HCT116 (cell line): Measurements from ENCODE around the gene PDSS1. TPM values are rescaled to one million over a fixed set of nuclear protein-coding genes. Genes with fewer than 3 reads are reported as not detected.

Experiments used
- ATAC-seq: fragments of 200-7000 bp; cut with Tn5 transposase; 2 replicates; pipeline ENCODE4 v1.9.1; 2020; ENCODE audit warnings: mild to moderate bottlenecking, moderate library complexity
- BruUV-seq: library from RNA; stranded (reverse); fragments of 400-500 nt; replicated peaks from 2 replicates; lab custom pipeline; 2021; lab: Mats Ljungman, UMichigan
- CTCF ChIA-PET: fragments of 300-600 bp; sonication (Branson Sonifier 250); formaldehyde crosslinking; loops from one replicate; lab custom pipeline; 2021; ENCODE audit warnings: antibody characterized with exemption; lab: Charles Lee
- POLR2A ChIA-PET: fragments of 300-600, 350-600 bp; sonication (Branson Sonifier 250); formaldehyde crosslinking; loops from one replicate; lab custom pipeline; 2021; ENCODE audit warnings: antibody characterized with exemption; lab: Charles Lee
- RAD21 ChIA-PET, 2 experiments: fragments of 300-600 bp; sonication (Branson Sonifier 250); formaldehyde crosslinking; loops; one replicate each; lab custom pipeline; 2023; ENCODE audit warnings: low total read pairs in 2 of 2; ENCODE audit not compliant: uncharacterized antibody in 2 of 2, unreplicated experiment in 2 of 2, low non-redundant PET in 1 of 2; lab: Charles Lee
- DNase-seq: peaks from one replicate; pipeline ENCODE4 v3.0.0-alpha.2; 2010; ENCODE audit warnings: low read depth, low spot score
- H2AFZ ChIP-seq: fragments of 200-600 bp; shearing (Covaris generic), sonication (generic); 2 replicates; pipeline ENCODE4 v1.6.1; 2017; ENCODE audit warnings: low read depth, mixed run types, mixed read lengths, antibody characterized with exemption, low read length; ENCODE audit not compliant: poor library complexity, severe bottlenecking
- H3K27ac ChIP-seq: 2 replicates; pipeline ENCODE4 v1.5.1; 2012; ENCODE audit warnings: low read depth, low read length
- H3K27me3 ChIP-seq: fragments of 200-600 bp; sonication (generic); 2 replicates; pipeline ENCODE4 v1.6.1; 2016; ENCODE audit warnings: mixed run types, low read length, mixed read lengths; ENCODE audit not compliant: insufficient read depth
- H3K36me3 ChIP-seq, 2 experiments: fragments of 200-500 bp in 1 of 2; fragments of 200-600 bp in 1 of 2; sonication (Bioruptor generic) in 1 of 2; sonication (generic) in 1 of 2; 2 replicates each; pipeline versions ENCODE4 v1.5.1 to v1.6.1; 2014 to 2016; ENCODE audit warnings: low read length in 2 of 2, inconsistent platforms in 1 of 2, mixed read lengths in 1 of 2, mixed run types in 1 of 2; ENCODE audit not compliant: insufficient read depth in 2 of 2, control insufficient read depth in 1 of 2
- H3K4me1 ChIP-seq, 2 experiments: fragments of 200-600 bp in 1 of 2; sonication (generic) in 1 of 2; 2 replicates each; pipeline versions ENCODE4 v1.5.1 to v1.6.1; 2012 to 2017; ENCODE audit warnings: low read length in 2 of 2, inconsistent platforms in 1 of 2, mild to moderate bottlenecking in 1 of 2, mixed read lengths in 1 of 2, mixed run types in 1 of 2, moderate library complexity in 1 of 2; ENCODE audit not compliant: insufficient read depth in 2 of 2, control insufficient read depth in 1 of 2
- H3K4me2 ChIP-seq: fragments of 200-600 bp; sonication (generic); 2 replicates; pipeline ENCODE4 v1.6.1; 2017; ENCODE audit warnings: mixed run types, low read length, mixed read lengths
- H3K4me3 ChIP-seq, 2 experiments: fragments of 200-600 bp in 1 of 2; sonication (generic) in 1 of 2; replicated peaks in 1 of 2; 2 replicates each; pipeline ENCODE4 v1.5.1; 2011 to 2016; ENCODE audit warnings: low read length in 2 of 2, control low read depth in 1 of 2, low read depth in 1 of 2, mild to moderate bottlenecking in 1 of 2, mixed read lengths in 1 of 2, mixed run types in 1 of 2
- H3K79me2 ChIP-seq: fragments of 200-600 bp; sonication (generic); 2 replicates; pipeline ENCODE4 v1.6.1; 2017; ENCODE audit warnings: mild to moderate bottlenecking, mixed run types, low read length, moderate library complexity, mixed read lengths; ENCODE audit not compliant: insufficient read depth
- H3K9ac ChIP-seq: fragments of 200-600 bp; sonication (generic); 2 replicates; pipeline ENCODE4 v1.6.1; 2016; ENCODE audit warnings: low read length, mixed read lengths
- H3K9me2 ChIP-seq: fragments of 200-600 bp; sonication (generic), shearing (Covaris generic); 2 replicates; pipeline ENCODE4 v1.6.1; 2017; ENCODE audit warnings: mixed run types, mild to moderate bottlenecking, moderate library complexity; ENCODE audit not compliant: insufficient read depth
- H3K9me3 ChIP-seq, 2 experiments: fragments of 200-500 bp in 1 of 2; fragments of 200-600 bp in 1 of 2; sonication (Bioruptor generic) in 1 of 2; sonication (generic) in 1 of 2; 2 replicates each; pipeline ENCODE4 v1.6.1; 2014 to 2017; ENCODE audit warnings: low read length in 2 of 2, mixed read lengths in 2 of 2, inconsistent platforms in 1 of 2, low read depth in 1 of 2, mild to moderate bottlenecking in 1 of 2, mixed run types in 1 of 2, moderate library complexity in 1 of 2; ENCODE audit not compliant: control insufficient read depth in 1 of 2, insufficient read depth in 1 of 2
- H4K20me1 ChIP-seq: fragments of 200-600 bp; sonication (generic), shearing (Covaris generic); 2 replicates; pipeline ENCODE4 v1.6.1; 2017; ENCODE audit warnings: mixed run types, mild to moderate bottlenecking, moderate library complexity; ENCODE audit not compliant: insufficient read depth
- CEBPB ChIP-seq: IDR thresholded peaks from 2 replicates; pipeline ENCODE4 v1.6.1; 2012; ENCODE audit warnings: low read depth
- EGR1 ChIP-seq: IDR thresholded peaks from 2 replicates; pipeline ENCODE4 v1.6.1; 2012; ENCODE audit warnings: low read depth
- ELF1 ChIP-seq: IDR thresholded peaks from 2 replicates; pipeline ENCODE4 v1.6.1; 2012; ENCODE audit warnings: low read depth, borderline replicate concordance
- EZH2 ChIP-seq: fragments of 200-600 bp; sonication (generic); IDR thresholded peaks from 2 replicates; pipeline ENCODE4 v1.6.1; 2017; ENCODE audit warnings: antibody characterized with exemption, mixed run types
- EZH2phosphoT487 ChIP-seq: fragments of 200-600 bp; IDR thresholded peaks from 2 replicates; pipeline ENCODE4 v1.6.1; 2018; ENCODE audit warnings: antibody characterized with exemption, borderline replicate concordance
- FOSL1 ChIP-seq: IDR thresholded peaks from 2 replicates; pipeline ENCODE4 v1.6.1; 2012; ENCODE audit warnings: low read depth
- MAX ChIP-seq: IDR thresholded peaks from 2 replicates; pipeline ENCODE4 v1.6.1; 2012
- POLR2AphosphoS5 ChIP-seq: IDR thresholded peaks from 2 replicates; pipeline ENCODE4 v1.6.1; 2011; ENCODE audit warnings: mild to moderate bottlenecking, low read depth, low read length, moderate library complexity
- RAD21 ChIP-seq: IDR thresholded peaks from 2 replicates; pipeline ENCODE4 v1.6.1; 2012; ENCODE audit warnings: low read depth, mild to moderate bottlenecking
- SP1 ChIP-seq: IDR thresholded peaks from 2 replicates; pipeline ENCODE4 v1.6.1; 2012; ENCODE audit warnings: low read depth
- SRF ChIP-seq: IDR thresholded peaks from 2 replicates; pipeline ENCODE4 v1.6.1; 2012; ENCODE audit warnings: low read depth
- YY1 ChIP-seq: IDR thresholded peaks from 2 replicates; pipeline ENCODE4 v1.6.1; 2011; ENCODE audit warnings: low read length, low read depth, moderate library complexity, mild to moderate bottlenecking; ENCODE audit not compliant: insufficient replicate concordance; ENCODE audit errors: extremely low read depth
- ZBTB33 ChIP-seq: IDR thresholded peaks from 2 replicates; pipeline ENCODE4 v1.6.1; 2011; ENCODE audit warnings: mild to moderate bottlenecking, low read length, moderate library complexity; ENCODE audit not compliant: insufficient replicate concordance; ENCODE audit errors: extremely low read depth
- ZFX ChIP-seq: fragments of 450-650 bp; IDR thresholded peaks from 2 replicates; pipeline ENCODE4 v1.6.1; 2017
- intact Hi-C: fragments of 100-400 bp; cut with micrococcal nuclease; formaldehyde crosslinking; loops from 2 replicates; pipeline ENCODE4 v1.10.0; 2022
- total RNA-seq: library from RNA; stranded (reverse); gene quantifications from one replicate; pipeline ENCODE4 v1.2.1, GENCODE V29; 2021; ENCODE audit not compliant: unreplicated experiment

PDSS1 gene
- total RNA-seq, 1 experiment from 2014 or later: 23.5 TPM

GRCh38 chr10:26770069-26770468 lies 72.6 kb downstream of the PDSS1 start:
- H3K4me3 ChIP-seq: no peak overlapping the region
- CTCF ChIA-PET: no interaction called here
- H3K79me2 ChIP-seq: peaks cover 10% of the 10 kb centered on the region; the same call in 1 of the 2 replicates
- no peak overlapping the region for H3K9ac ChIP-seq
- TF ChIP-seq RAD21 (no peak), CEBPB (no peak), SRF (no peak), EZH2 (no peak), MAX (no peak), ZBTB33 (no peak), EZH2phosphoT487 (no peak), ELF1 (no peak)
- ATAC-seq (no peak), DNase-seq (no peak)
- no peaks in the 10 kb centered on the region; a peak in 1 of 4 replicates for H3K9me3 ChIP-seq
- H3K27me3 ChIP-seq: no peaks in the 10 kb centered on the region
- no peaks in the 10 kb centered on the region for H3K36me3 ChIP-seq
- no TSS peak for BruUV-seq
- no peak overlapping the region for H2AFZ ChIP-seq
- no peaks in the 10 kb centered on the region for H3K4me1 ChIP-seq
- intact Hi-C loops: no loop called here
- H4K20me1 ChIP-seq: no peaks in the 10 kb centered on the region
- RAD21 ChIA-PET: no interaction called here
- H3K27ac ChIP-seq: no peak overlapping the region
- H3K4me2 ChIP-seq: no peak overlapping the region
- POLR2A ChIA-PET: no interaction called here
- H3K9me2 ChIP-seq: no peaks in the 10 kb centered on the region

GRCh38 chr10:26773633-26774032 lies 76.1 kb downstream of the PDSS1 start:
- H3K4me3 ChIP-seq: no peak overlapping the region
- no peak overlapping the region for H2AFZ ChIP-seq
- RAD21 ChIA-PET: no interaction called here
- H3K36me3 ChIP-seq: no peaks in the 10 kb centered on the region
- H3K79me2 ChIP-seq: peaks cover 28% of the 10 kb centered on the region
- no TSS peak for BruUV-seq
- CTCF ChIA-PET: no interaction called here
- ATAC-seq (no peak), DNase-seq (no peak)
- H4K20me1 ChIP-seq: no peaks in the 10 kb centered on the region
- H3K4me2 ChIP-seq: no peak overlapping the region
- no peaks in the 10 kb centered on the region; a peak in 1 of 4 replicates for H3K9me3 ChIP-seq
- no peak overlapping the region for H3K27ac ChIP-seq
- H3K27me3 ChIP-seq: no peaks in the 10 kb centered on the region
- no peak overlapping the region for H3K9ac ChIP-seq
- H3K9me2 ChIP-seq: no peaks in the 10 kb centered on the region
- peaks cover 5 to 9% of the 10 kb centered on the region in 2 experiments; a peak in 3 of 4 replicates for H3K4me1 ChIP-seq
- intact Hi-C loops: loop anchor here (2.0 kb wide), 1 partner anchor 13 kb away; no protein-coding TSS in a partner anchor
- POLR2A ChIA-PET: no interaction called here
- TF ChIP-seq SP1 (no peak), ZBTB33 (no peak), YY1 (no peak), MAX (no peak), RAD21 (no peak), ZFX (no peak), FOSL1 (no peak), CEBPB (no peak), EZH2phosphoT487 (no peak), SRF (no peak), POLR2AphosphoS5 (no peak), EGR1 (no peak)
